HUDEP-2 (cell line): Measurements from ENCODE around the gene ESPNL.

ENCODE experiments used
- DNase-seq, 76 experiments: peaks; one replicate each; lab custom pipeline; 2025; ENCODE audit not compliant: unreplicated experiment in 76 of 76; lab: John Stamatoyannopoulos, UW

Gene ESPNL

DNA sequence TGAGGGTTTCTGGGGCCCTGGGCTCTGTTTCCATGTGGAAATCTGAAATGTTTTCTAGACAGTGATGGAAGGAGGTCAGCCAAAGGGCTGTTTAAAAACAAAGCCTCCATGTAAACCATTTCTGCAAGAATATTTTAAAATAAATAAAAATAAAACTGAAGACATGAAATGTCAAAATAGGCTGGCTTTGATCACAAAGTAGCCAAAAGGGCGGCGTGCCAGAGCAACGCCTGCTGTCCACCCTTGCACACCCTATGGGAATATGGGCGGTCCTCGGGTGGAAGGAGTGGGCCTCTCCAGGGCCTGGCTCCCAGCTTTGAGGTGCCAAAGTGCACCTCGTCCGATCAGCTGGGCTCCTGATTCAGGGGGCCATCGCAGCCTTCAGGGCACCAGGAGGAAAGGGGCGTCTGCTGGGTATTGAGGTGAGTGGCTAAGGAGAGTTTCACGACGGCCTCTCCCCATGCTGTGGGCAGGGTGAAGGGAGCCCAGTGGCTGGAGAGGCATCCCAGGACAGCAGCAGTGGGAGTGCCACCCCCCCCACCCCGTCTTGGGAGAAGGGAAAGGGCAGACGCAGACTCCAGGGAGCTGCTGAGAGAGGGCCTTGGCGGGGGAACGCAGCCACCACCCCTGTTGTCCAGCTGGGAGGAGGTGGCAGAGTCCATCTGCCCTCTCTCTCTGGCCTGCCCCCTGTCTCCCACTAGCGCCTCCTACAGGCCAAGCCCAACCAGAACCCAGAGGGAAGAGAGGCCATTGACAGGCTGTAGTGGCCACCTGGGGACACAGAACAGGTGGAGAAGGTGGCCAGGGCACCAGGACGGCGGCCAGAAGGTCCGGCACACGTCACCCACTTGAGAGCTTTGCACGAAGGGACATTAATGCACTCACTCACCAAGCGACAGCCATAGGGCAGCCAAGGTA lies 52.9 kb downstream of the ESPNL start:
- no peak for DNase-seq

DNA sequence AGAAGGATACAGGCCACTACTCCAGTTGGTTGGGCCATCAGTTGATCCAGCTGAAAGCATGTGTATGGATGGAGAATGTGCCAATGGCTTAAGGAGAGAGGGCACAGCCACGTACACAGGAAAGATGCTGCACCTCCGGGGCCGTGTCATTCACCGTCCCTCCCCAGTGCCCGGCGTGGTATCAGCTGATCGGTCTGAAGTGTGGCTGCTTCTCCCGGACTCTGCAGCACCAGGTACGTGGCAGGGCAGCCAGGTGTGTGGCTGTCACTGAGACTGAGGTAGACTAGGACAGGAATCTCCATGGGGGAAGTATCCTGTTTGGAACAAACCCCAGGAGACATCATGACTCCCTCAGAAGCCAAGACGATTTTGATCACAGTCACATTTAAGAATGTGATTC lies 54.4 kb downstream of the ESPNL start:
- DNase-seq, result no peak

DNA sequence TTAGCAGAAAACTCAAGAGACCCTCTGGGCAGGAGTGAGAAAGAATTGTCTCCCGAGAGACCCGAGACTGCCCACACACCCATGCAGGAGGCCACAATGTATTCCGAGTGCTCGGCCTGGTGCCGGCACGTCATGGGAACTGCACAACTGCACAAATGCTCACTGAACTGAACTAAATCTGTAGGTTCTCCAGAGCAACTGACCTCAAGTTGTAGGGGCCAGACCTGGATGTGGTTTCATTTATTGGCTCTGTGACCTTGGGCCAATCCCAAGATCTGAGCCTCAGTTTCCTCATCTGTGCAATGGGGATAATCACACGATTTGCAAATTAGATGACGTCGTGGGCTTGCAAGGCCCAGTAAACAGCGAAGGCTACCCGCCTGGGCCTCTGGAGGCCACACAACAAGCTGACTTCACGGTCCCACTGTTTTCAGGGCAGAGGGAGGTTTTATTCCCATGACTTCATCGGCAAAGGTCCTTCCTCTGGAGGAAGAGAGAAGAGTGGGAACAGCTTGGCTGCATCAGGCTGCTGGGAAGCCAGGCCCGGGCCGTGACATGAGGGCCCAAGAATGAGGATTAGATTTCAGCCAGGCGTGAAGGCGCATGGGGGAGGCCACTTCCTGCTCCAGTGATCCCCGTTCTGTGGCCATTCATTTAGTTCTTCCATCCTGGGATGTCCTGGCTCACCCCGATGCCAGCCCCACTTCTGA lies 55.1 kb downstream of the ESPNL start:
- DNase-seq, result no peak

DNA sequence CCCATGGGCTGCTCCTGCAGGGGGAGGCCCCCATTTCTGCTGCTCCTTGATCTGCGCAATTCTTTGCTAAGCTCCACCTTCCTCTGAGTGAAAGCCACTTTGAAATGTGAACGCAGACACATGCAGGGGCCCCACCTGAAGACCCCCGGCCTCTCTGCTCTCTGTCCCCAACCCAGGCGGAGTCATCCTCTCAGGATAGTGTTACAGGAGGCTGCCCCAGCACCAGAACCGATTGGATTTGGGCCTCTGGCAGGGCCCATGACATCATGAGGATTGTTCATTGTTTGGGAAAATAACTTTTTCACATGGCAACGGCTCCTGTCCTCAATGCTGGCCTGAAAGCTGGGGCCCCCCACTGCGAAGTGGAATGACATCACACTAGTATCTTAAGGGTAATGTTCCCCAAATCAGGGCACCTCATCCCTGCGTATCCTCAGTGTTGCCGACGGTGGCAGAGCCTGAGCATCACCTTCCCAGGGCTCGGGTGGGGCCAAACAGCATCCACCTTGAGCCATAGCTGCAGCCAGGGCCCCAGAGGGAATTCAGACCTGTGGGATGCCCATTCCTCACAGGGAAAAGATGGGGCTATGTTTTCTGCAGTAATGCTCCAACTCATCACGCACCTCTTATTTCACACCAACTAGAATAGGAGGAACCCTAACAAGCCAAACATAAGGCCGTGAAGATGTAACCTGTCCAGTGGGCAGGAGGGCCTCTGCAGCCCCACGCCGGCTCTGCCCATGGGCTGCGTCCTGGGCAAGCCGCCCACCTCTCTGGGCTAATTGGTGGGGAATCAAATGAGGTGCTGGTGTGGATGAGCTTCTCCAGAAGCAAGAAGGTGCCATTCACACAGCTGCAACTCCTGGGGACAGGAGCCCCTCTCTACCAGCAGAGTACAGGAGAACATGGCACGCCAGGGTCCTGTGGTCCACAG lies 55.9 kb downstream of the ESPNL start:
- DNase-seq, result no peak

DNA sequence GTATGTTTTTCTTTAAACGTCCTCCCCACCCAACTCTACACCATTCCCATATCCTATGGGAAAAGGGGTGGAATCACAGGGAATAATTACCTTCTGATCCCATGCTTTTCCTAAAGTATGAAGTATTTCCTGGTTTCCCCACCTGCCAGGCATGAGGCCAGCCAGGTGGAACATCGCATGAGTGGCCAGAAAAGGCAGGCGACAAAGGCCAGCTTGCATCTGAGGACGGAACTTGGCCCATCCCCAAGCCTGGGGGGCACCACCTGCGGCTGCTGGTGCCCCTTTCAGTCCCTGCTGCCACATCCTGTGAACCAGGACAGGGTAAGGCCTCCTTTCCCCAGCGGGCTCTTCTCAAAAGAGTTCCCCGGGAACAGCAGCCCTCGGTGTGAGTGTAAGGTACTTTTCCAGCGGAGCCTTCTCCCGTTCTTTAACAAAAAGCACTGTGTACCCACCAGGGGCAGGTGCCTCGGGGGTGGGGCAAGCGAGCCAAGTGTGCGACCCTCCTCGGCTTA lies 57.4 kb downstream of the ESPNL start:
- no peak for DNase-seq

DNA sequence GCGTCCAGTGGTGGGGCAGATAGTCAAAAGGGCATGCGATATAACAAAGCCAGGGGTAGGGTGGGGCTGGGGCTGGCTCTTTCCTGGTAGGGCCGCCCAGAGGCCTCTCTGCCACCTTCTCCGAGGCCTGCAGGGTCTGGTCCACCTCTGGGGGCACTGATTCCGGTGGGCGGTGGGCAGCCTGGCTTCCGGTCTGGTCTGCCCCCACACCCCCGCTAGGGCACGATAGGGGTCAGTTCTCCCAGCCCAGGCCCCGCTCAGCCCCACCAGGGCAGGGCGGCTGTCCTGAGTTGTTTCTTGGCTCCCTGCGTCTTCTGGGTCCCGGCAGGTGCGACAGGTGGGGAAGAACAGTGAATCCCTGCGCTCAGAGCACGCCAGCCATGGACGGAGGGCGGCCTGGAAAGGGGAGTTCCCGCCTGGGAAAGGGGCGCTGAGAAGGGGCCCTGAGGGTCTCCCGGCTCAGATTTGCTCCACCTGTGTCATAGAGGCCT lies 57.9 kb downstream of the ESPNL start:
- DNase-seq, result no peak

DNA sequence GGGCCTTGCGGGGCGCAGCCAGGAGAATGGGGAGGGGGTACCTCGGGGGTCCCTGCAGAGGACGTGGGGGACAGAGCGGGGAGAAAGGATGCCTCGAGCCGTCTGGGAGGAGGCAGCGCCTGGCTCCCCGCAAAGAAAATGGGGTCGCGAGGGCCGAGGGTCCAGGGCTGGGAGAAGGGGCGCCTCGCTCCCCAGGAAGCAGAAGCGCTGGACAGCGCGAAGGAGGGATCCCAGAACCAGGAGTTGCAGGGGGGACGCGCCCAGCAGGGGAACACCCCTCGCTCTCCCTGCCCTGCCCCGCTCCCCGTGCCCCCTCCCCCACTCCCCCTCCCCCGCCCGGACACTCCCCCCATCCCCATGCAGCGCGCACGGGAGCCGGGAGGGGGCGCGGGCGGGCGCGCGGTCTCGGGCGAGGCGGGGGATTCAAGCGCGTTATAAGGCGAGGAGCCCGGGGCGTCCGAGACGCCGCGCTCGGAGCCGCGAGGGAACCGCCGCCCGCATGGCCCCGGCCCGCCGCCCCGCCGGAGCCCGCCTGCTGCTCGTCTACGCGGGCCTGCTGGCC lies 58.5 kb downstream of the ESPNL start, which contains the start of gene ERFE:
TSS of gene ERFE (plus strand) at position 462 of the 562 bp plus-strand sequence. CDS start at position 500, 38 bp downstream.
- DNase-seq, result peak in 57 of 76 experiments; percentile 9 to 75 (median 51)

DNA sequence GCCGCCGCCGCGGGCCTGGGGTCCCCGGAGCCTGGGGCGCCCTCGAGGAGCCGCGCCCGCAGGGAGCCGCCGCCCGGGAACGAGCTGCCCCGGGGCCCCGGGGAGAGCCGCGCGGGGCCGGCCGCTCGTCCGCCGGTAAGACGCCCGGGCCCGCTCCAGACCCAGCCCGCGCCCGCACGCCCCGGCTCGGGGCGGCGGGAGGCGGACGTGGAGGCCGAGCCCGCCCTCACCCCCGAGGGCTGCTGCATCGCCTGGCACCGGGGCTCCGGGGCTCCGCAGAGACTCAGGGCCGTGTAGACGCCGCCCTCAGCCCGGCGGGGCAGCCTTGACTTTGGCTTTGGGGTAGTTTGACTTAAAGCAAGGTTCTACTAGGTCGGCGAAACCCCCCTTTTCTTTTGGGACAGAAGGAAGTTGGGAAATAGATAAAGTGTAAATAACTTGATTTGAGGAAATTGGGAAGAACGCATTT lies 59.0 kb downstream of the ESPNL start:
- peak in 9 of 76 experiments; percentile 9 to 39 (median 27) for DNase-seq

DNA sequence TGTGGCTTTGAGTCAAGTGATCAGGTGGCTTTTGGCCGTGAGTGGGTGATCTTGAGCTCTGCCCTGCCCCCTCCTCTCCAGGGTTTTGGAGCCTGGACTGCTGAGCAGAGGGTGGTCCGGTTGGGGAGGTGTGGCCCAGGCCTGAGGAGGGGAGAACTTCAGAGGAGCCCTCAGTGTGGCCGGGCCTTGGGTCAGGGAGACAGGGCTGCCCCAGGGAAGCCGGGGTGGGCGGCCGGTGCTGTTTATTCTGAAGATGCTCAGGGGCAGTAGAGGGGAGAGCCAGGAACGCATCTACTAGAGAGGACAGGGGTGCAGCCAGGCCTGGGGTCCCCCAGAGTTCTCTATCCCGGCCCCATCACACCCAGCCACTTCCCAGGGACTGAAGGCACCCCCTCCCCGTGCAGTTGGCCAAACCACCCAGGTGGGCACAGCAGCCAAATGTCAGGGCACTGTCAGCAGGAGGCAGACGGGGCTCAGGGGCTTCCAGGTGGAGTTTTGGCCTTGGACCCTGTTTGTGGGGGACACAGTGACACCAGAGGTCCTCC lies 59.6 kb downstream of the ESPNL start:
- DNase-seq, result peak in 20 of 76 experiments; percentile 8 to 48 (median 26)

DNA sequence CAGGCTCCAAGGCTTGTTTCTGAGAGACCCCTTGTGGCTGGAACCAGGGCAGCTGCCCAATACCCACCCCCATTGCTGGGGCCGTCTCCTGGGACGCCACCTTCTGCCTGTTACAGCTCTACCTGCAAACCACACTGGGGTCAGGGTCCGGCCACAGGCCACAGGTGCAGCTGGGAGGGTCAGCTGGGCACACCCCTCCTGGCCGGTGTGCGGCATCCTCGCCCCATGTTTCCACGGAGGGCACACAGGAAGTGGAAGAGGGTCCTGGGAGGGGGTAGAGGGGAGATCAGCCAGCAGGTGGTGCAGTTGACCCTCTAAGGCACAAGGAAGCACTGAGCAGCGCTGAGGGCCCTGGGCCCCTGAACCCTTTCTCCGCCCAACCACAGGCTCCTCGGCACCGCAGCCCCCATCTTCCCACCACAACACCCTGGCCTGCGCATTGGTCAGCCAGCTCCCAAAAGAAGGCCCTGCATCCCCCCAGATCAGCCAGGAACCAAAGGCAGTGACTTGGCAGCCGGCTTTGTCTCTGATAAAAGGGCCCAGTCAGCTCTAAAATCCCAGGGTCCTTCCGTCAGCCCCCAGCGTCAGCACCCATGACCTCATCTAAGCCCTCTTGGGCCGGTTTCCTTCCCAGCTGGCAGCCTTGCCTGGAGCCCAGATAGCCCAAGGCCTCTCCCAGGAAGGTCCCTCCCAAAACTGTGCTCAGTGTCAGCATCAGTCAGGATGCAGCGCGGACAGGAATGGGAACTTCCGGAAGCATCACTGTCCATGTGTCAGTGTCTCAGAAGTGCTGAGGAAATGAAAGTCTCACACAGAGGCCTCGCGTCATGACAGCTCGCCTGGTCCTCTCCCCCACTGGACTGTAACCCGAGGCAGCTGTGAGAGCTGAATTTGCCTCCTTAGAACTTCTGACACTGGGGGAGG lies 60.3 kb downstream of the ESPNL start:
- peak in 42 of 76 experiments; percentile 12 to 56 (median 38) for DNase-seq

DNA sequence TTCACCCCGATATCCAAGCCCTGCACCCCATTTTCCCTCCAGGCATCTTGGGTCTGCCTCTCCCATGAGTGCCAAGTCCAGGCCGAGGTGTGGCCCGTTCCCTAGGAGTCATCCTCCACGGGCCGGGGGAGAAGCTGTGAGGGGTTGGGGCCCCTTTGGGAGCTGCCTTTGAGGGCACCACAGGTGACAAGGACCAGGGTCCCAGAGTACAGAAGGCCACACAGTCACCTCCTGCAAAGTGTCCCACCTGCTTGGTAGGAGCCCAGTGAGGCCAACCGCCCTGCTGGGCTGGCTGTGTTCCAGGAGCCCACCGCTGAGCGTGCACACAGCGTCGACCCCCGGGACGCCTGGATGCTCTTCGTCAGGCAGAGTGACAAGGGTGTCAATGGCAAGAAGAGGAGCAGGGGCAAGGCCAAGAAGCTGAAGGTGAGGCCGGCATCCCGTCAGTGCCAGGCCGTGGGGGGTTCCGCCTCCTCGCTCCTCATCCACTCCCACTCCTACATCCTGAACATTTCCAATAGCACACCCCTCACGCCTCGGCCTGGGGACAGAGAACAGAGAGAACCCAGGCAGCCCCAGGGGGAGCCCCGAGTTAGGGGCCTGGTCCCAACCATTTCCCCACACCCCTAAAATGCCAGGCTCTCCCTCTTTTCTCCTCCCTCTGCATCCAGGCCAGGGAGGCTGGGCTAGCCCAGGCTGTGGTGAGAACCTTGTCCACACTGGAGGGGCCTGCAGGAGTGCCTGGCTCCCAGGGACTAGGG lies 61.3 kb downstream of the ESPNL start:
- peak in 1 of 76 experiments; percentile 22 for DNase-seq

DNA sequence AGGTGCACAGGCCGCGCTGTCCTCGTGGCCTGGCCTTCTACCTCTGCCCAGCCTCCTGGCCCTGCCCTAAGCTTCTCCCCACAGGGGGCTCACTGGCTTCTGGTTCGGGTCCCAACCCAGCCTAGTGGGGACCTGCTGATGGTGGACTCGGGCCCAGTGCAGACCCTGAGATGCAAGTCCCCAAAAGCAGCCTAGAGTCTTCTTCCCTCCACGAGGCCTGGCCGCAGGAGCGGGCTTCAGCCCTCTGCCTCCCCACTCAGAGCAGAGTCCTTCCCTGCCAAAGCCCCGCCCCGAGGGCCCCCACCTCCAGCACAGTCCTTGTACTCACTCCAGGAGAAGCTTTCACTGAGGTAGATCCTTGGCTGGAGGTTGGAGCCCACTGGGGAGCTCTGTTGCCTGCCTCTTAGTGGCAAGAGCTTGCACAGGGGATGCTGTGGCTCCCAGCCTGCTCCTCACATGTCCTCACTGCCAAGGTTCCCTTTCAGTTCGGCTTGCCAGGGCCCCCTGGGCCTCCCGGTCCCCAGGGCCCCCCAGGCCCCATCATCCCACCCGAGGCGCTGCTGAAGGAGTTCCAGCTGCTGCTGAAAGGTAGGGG lies 62.2 kb downstream of the ESPNL start:
- DNase-seq, result peak in 16 of 76 experiments; percentile 9 to 80 (median 39)

DNA sequence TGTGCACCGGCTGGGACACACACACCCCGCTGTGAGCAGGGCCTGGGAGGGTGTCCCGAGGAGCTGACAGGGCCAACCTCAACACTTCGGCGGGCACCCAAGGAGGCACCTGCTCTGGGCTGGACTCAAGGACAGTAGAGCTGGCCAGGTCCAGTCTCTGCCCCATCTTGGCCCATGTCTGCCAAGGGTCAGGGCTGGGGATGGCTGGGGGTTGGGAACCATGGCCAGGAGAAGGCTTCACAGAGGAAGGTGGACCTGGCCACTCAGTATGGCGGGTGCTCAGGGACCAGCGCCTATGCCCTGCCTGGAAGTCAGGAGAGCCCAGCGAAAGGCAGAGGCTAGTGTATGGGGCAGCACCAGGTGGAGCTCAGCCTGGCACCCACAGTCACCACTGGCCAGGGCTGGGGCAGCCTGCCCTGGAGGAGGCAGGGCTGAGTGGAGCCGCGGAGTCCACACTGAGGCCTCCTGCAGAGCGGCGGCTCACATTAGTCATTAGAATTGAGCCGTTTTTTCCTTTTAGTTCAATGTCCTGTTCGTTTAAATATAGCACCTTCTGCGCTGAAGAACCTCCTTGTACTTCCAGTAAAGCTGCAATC lies 62.8 kb downstream of the ESPNL start:
- DNase-seq, result peak in 8 of 76 experiments; percentile 26 to 57 (median 38)

DNA sequence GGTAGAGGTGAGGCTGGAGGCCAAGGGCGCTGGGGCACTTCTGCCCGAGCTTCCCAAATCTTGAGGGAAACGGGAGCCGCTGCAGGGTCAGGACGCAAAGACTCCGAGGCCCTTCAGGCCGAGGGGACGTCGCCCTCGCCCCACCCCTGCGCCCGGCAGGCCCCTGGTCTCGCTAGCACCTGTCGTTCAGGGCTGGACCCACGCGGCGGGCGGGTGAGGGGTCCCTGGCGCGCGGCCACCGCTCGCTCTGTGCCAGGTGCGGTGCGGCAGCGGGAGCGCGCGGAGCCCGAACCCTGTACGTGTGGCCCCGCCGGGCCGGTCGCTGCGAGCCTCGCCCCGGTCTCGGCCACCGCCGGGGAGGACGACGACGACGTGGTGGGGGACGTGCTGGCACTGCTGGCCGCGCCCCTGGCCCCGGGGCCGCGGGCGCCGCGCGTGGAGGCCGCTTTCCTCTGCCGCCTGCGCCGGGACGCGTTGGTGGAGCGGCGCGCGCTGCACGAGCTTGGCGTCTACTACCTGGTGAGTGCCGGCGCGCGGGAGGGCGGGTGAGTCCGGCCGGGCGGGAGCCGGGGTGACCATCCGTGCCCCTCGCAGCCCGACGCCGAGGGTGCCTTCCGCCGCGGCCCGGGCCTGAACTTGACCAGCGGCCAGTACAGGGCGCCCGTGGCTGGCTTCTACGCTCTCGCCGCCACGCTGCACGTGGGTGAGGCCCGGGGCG lies 63.5 kb downstream of the ESPNL start:
- peak in 5 of 76 experiments; percentile 16 to 47 (median 42) for DNase-seq

DNA sequence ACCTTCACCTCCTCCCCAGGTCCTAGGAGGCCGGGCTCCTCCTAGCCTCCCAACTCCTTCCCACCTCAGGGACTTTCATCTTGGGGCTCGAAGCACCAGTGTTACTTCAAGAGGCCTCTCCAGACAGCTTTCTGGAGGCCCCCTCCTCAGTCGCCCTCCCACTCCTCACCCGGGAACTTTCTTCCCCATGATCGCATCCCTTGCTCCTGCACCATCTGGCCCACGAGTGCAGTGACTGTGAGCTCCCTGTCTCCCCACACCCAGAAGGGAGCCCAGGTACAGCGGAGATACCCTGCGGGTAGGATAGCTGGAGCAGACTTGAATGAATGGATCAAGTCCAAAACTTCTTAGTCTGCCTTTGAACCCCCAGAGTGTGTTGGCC lies 64.8 kb downstream of the ESPNL start:
- DNase-seq, result peak in 1 of 76 experiments; percentile 19

DNA sequence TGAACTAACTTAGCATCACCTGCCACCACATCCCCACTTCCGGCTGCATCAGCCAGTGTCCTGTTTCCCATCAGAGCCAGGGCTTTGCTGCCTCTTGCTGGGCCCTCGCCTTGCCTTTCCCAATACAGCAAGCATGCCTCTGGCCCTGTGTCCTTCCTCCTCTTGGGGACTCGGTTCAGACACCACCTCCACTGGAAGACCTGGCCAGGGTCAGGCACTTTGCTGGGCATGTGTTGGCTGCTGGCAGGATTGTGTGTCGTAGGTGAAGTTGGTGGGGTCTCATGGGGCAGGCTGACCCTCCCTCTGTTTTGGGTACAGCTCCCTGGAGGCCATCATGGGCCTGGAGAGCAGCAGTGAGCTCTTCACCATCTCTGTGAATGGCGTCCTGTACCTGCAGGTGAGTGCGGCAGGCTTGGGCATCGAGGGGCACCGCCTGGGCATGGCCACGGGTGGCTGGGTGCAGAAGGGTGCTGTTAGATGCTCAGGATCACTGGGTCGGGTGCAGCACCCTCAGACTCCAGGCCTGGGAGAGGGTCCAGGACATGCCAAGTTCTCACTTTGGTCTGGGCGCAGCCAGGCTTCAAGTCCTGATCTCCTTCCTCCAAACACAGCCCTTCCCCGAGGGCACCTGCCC lies 65.3 kb downstream of the ESPNL start:
- DNase-seq, result no peak
